22Rv1 (cell line): ENCODE measurements around the gene FHOD3.

Experiments
- ZFX ChIP-seq: fragments of 450-650 bp; IDR thresholded peaks from 2 replicates; pipeline ENCODE4 v1.6.1; 2017; ENCODE audit warnings: antibody characterized with exemption, borderline replicate concordance
- TF ChIP-seq, protein P1 (sequence below): fragments of 450-650 bp; IDR thresholded peaks from 2 replicates; pipeline ENCODE4 v1.5.1; 2017; ENCODE audit warnings: mild to moderate bottlenecking

GRCh38 chr18:36752929-36753865, 455.7 kb downstream of the FHOD3 start:
- TF ChIP-seq, protein P1, sequence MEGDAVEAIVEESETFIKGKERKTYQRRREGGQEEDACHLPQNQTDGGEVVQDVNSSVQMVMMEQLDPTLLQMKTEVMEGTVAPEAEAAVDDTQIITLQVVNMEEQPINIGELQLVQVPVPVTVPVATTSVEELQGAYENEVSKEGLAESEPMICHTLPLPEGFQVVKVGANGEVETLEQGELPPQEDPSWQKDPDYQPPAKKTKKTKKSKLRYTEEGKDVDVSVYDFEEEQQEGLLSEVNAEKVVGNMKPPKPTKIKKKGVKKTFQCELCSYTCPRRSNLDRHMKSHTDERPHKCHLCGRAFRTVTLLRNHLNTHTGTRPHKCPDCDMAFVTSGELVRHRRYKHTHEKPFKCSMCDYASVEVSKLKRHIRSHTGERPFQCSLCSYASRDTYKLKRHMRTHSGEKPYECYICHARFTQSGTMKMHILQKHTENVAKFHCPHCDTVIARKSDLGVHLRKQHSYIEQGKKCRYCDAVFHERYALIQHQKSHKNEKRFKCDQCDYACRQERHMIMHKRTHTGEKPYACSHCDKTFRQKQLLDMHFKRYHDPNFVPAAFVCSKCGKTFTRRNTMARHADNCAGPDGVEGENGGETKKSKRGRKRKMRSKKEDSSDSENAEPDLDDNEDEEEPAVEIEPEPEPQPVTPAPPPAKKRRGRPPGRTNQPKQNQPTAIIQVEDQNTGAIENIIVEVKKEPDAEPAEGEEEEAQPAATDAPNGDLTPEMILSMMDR, result no peak
- no peak for TF ChIP-seq ZFX
